Measurements from ENCODE around the gene DOCK1.
"Not testable (repeated sequence)": the region's sequence is repeated elsewhere in the genome, so short reads cannot be mapped to it uniquely, and the experiment has no call there.

Gene DOCK1

GRCh38 chr10:127292888-127293287 lies 387.7 kb downstream of the DOCK1 start:
- DNase-seq = no peak

- DNase-seq = no peak
Measured at GRCh38 chr10:127293640-127294039, 388.4 kb downstream of the DOCK1 start.

GRCh38 chr10:127296696-127297095 lies 391.5 kb downstream of the DOCK1 start:
- no peak for DNase-seq

GRCh38 chr10:127298381-127298780 lies 393.2 kb downstream of the DOCK1 start:
- DNase-seq = no peak

- DNase-seq = not testable (repeated sequence)
Measured at GRCh38 chr10:127299192-127299591, 394.0 kb downstream of the DOCK1 start.

GRCh38 chr10:127299956-127300689 lies 394.9 kb downstream of the DOCK1 start:
- no peak for DNase-seq

- no peak for DNase-seq
Measured at GRCh38 chr10:127300868-127301321, 395.7 kb downstream of the DOCK1 start.

GRCh38 chr10:127302343-127302742 lies 397.1 kb downstream of the DOCK1 start:
- no peak for DNase-seq

GRCh38 chr10:127303105-127303504 lies 397.9 kb downstream of the DOCK1 start:
- no peak for DNase-seq

- DNase-seq = no peak
Measured at GRCh38 chr10:127303746-127304145, 398.5 kb downstream of the DOCK1 start.

- DNase-seq = no peak
Measured at GRCh38 chr10:127306479-127306878, 401.3 kb downstream of the DOCK1 start.

GRCh38 chr10:127307338-127307737 lies 402.1 kb downstream of the DOCK1 start:
- no peak for DNase-seq

- no peak for DNase-seq
Measured at GRCh38 chr10:127308031-127308430, 402.8 kb downstream of the DOCK1 start.

GRCh38 chr10:127309619-127310018 lies 404.4 kb downstream of the DOCK1 start:
- DNase-seq = not testable (repeated sequence)

- no peak for DNase-seq
Measured at GRCh38 chr10:127310430-127310829, 405.2 kb downstream of the DOCK1 start.

GRCh38 chr10:127310923-127311322 lies 405.7 kb downstream of the DOCK1 start:
- no peak for DNase-seq

GRCh38 chr10:127313996-127314700 lies 408.9 kb downstream of the DOCK1 start:
- DNase-seq = no peak

- DNase-seq = no peak
Measured at GRCh38 chr10:127314797-127315196, 409.6 kb downstream of the DOCK1 start.

GRCh38 chr10:127315888-127316287 lies 410.7 kb downstream of the DOCK1 start:
- no peak for DNase-seq

- no peak for DNase-seq
Measured at GRCh38 chr10:127318396-127318795, 413.2 kb downstream of the DOCK1 start.

- DNase-seq = no peak
Measured at GRCh38 chr10:127319271-127319670, 414.0 kb downstream of the DOCK1 start.

GRCh38 chr10:127319691-127320090 lies 414.5 kb downstream of the DOCK1 start:
- no peak for DNase-seq

- no peak for DNase-seq
Measured at GRCh38 chr10:127320176-127320575, 414.9 kb downstream of the DOCK1 start.

- DNase-seq = no peak
Measured at GRCh38 chr10:127322286-127322685, 417.1 kb downstream of the DOCK1 start.
